ENCODE data around the gene EXOC1L.

EXOC1L gene

DNA sequence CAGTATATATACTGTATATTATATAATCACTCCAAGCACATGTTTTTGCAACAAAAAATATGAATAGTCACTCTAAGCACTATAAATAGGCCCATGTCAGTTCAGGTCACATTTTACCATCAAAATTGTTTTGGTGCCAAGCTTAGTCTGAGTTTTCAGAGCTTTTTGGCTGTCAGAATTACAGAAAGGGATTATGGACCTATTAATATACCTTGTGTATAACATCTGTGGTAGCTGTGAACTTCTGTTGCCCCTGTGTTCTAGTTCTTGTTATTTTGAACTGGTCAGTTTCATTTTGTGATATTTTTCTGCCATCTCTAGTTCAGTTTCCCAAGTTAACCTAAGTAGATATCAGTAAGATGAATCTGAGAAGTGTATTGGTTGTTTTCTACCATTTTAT, 56.8 kb downstream of the EXOC1L start:
- H3K36me3 ChIP-seq (ENCODE audit: control insufficient read depth in 2 of 2, insufficient read depth in 1 of 2, low read length in 2 of 2), result peaks cover 0 to 53% of the 10 kb centered on the region in 2 experiments; a peak in 1 of 3 replicates
- TF ChIP-seq RBAK (tag by site-specific recombination; IDR thresholded peaks at IDR 0.05), result no peak
- no peak for TF ChIP-seq BCL11A (tag by site-specific recombination; IDR thresholded peaks at IDR 0.05; ENCODE audit: low read depth)
- no peak for TF ChIP-seq ZFP3 (tag by site-specific recombination; IDR thresholded peaks at IDR 0.05; ENCODE audit: low read depth)
- no peak for TF ChIP-seq ZNF121 (tag by site-specific recombination; IDR thresholded peaks at IDR 0.05)
- TF ChIP-seq, protein P1, sequence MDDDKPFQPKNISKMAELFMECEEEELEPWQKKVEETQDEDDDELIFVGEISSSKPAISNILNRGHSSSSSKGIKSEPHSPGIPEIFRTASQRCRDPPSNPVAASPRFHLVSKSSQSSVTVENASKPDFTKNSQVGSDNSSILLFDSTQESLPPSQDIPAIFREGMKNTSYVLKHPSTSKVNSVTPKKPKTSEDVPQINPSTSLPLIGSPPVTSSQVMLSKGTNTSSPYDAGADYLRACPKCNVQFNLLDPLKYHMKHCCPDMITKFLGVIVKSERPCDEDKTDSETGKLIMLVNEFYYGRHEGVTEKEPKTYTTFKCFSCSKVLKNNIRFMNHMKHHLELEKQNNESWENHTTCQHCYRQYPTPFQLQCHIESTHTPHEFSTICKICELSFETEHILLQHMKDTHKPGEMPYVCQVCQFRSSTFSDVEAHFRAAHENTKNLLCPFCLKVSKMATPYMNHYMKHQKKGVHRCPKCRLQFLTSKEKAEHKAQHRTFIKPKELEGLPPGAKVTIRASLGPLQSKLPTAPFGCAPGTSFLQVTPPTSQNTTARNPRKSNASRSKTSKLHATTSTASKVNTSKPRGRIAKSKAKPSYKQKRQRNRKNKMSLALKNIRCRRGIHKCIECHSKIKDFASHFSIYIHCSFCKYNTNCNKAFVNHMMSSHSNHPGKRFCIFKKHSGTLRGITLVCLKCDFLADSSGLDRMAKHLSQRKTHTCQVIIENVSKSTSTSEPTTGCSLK (tag by site-specific recombination; IDR thresholded peaks at IDR 0.05), result no peak
- no peak for TF ChIP-seq ZNF555 (tag by site-specific recombination; conservative IDR thresholded peaks at IDR 0.05)
- TF ChIP-seq ZNF114 (tag by site-specific recombination; IDR thresholded peaks at IDR 0.05), result no peak
- no peak for TF ChIP-seq CTCF (tag by site-specific recombination; IDR thresholded peaks at IDR 0.05)
- no peak for TF ChIP-seq ZNF292 (tag by site-specific recombination; IDR thresholded peaks at IDR 0.05; ENCODE audit: borderline replicate concordance, low read depth)
- TF ChIP-seq HOXA7 (CRISPR knock-in tag; IDR thresholded peaks at IDR 0.05; ENCODE audit: borderline replicate concordance), result no peak
- TF ChIP-seq ZNF501 (tag by site-specific recombination; IDR thresholded peaks at IDR 0.05), result no peak
- no peak for TF ChIP-seq ZNF830 (tag by site-specific recombination; IDR thresholded peaks at IDR 0.05; ENCODE audit: low read depth)
- TF ChIP-seq ZNF701 (tag by site-specific recombination; IDR thresholded peaks at IDR 0.05), result no peak
- TF ChIP-seq ZNF366 (tag by site-specific recombination; conservative IDR thresholded peaks at IDR 0.05), result no peak
- no peak for TF ChIP-seq ZNF626 (tag by site-specific recombination; IDR thresholded peaks at IDR 0.05)
- ChIA-PET POLR2A (no interaction called here), CTCF (interaction anchor here (0.7 kb wide), 1 partner anchor 483 kb away, joined by 4 read pairs; no protein-coding TSS in a partner anchor)
- H3K4me1 ChIP-seq (ENCODE audit: control insufficient read depth, insufficient read depth, low read length), result no peaks in the 10 kb centered on the region
- no peak overlapping the region for H3K4me3 ChIP-seq (ENCODE audit: low read depth, low read length)
- no peak overlapping the region for H3K27ac ChIP-seq (ENCODE audit: extremely low read depth, low read depth, low read length)
- H3K9me3 ChIP-seq (ENCODE audit: control insufficient read depth, insufficient read depth, low read depth, low read length), result no peaks in the 10 kb centered on the region

DNA sequence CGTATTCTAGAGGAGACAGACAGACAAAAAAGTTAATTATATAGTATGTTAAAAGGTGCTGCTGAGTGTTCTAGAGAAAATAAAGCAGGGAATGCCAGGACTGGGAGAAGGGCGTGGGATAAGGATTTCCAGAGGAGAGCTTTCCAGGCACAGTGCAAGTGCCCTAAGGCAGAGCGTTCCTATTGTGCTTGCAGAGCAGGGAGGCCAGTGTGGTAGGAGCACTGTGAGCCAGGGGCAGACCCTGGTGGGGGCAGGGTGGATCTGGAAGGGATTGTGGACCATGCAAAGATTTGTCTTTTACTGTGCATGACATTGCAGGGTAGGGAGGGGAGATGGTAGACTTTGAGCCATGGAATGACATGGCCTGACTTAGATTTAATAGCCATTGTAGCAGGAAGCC, 59.6 kb downstream of the EXOC1L start:
- ChIA-PET CTCF (interaction anchor here (0.6 kb wide), 1 partner anchor 22 kb away, joined by 4 read pairs; no protein-coding TSS in a partner anchor), POLR2A (no interaction called here)
- H3K4me1 ChIP-seq (ENCODE audit: control insufficient read depth, insufficient read depth, low read length), result no peaks in the 10 kb centered on the region

DNA sequence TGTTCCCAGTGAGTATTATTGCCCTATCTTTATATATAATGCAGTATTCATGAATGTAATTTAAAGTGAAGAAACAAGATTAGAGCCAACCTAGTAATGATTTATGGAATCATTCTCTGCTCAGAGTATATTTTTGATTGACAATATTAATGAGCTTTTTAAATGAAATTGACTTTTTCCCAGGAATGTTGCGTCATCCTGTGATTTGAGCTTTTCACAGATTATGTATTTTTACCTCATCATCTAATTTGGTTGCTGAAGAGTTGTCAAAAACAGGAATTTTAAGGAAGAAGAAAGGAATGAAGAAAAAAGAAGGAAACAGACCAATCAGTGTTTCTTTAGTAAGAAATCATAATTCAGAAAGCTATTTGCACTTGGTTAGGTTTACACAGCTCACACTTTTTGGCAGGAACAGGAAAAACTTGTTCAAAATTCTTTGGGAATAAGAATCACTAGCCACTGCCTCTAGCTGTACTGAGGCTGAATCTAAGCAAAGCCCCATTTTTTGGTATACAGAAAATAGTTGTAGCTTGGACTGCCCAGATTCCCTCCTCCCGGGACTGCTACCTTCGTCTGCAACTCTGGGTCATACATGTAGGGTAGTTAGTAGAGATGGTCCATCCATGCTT, 61.2 kb downstream of the EXOC1L start:
- Histone ChIP-seq H3K27ac (ENCODE audit: extremely low read depth, low read depth, low read length) (no peak overlapping the region), H3K4me3 (ENCODE audit: low read depth, low read length) (no peak overlapping the region), H3K9me3 (ENCODE audit: control insufficient read depth, insufficient read depth, low read depth, low read length) (no peaks in the 10 kb centered on the region), H3K36me3 (ENCODE audit: control insufficient read depth in 2 of 2, insufficient read depth in 1 of 2, low read length in 2 of 2) (peaks cover 0 to 38% of the 10 kb centered on the region in 2 experiments; a peak in 1 of 3 replicates), H3K4me1 (ENCODE audit: control insufficient read depth, insufficient read depth, low read length) (no peaks in the 10 kb centered on the region)
- ChIA-PET CTCF (interaction anchor here (0.6 kb wide), 1 partner anchor 157 kb away, joined by 3 read pairs; no protein-coding TSS in a partner anchor), POLR2A (no interaction called here)
- no peak for TF ChIP-seq ZNF214 (tag by site-specific recombination; IDR thresholded peaks at IDR 0.05; ENCODE audit: borderline replicate concordance)
- no peak for TF ChIP-seq ZSCAN23 (tag by site-specific recombination; IDR thresholded peaks at IDR 0.05)
- TF ChIP-seq ZNF514 (tag by site-specific recombination; IDR thresholded peaks at IDR 0.05), result no peak
- TF ChIP-seq GFI1B (tag by site-specific recombination; IDR thresholded peaks at IDR 0.05), result no peak
- no peak for TF ChIP-seq ZNF488 (tag by site-specific recombination; IDR thresholded peaks at IDR 0.05)
- no peak for TF ChIP-seq OVOL3 (tag by site-specific recombination; IDR thresholded peaks at IDR 0.05)
- TF ChIP-seq, protein P2, sequence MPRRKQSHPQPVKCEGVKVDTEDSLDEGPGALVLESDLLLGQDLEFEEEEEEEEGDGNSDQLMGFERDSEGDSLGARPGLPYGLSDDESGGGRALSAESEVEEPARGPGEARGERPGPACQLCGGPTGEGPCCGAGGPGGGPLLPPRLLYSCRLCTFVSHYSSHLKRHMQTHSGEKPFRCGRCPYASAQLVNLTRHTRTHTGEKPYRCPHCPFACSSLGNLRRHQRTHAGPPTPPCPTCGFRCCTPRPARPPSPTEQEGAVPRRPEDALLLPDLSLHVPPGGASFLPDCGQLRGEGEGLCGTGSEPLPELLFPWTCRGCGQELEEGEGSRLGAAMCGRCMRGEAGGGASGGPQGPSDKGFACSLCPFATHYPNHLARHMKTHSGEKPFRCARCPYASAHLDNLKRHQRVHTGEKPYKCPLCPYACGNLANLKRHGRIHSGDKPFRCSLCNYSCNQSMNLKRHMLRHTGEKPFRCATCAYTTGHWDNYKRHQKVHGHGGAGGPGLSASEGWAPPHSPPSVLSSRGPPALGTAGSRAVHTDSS (tag by site-specific recombination; IDR thresholded peaks at IDR 0.05), result no peak
- TF ChIP-seq, protein P3, sequence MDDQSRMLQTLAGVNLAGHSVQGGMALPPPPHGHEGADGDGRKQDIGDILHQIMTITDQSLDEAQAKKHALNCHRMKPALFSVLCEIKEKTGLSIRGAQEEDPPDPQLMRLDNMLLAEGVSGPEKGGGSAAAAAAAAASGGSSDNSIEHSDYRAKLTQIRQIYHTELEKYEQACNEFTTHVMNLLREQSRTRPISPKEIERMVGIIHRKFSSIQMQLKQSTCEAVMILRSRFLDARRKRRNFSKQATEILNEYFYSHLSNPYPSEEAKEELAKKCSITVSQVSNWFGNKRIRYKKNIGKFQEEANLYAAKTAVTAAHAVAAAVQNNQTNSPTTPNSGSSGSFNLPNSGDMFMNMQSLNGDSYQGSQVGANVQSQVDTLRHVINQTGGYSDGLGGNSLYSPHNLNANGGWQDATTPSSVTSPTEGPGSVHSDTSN (CRISPR knock-in tag; IDR thresholded peaks at IDR 0.05), result no peak
- TF ChIP-seq GLIS1 (tag by site-specific recombination; IDR thresholded peaks at IDR 0.05), result no peak

More for the DNA sequence above, 59.6 kb downstream of the EXOC1L start:
- H3K4me3 ChIP-seq (ENCODE audit: low read depth, low read length), result no peak overlapping the region
- H3K36me3 ChIP-seq (ENCODE audit: control insufficient read depth in 2 of 2, insufficient read depth in 1 of 2, low read length in 2 of 2), result peaks cover 0 to 41% of the 10 kb centered on the region in 2 experiments; a peak in 1 of 3 replicates
- H3K27ac ChIP-seq (ENCODE audit: extremely low read depth, low read depth, low read length), result no peak overlapping the region
- no peaks in the 10 kb centered on the region for H3K9me3 ChIP-seq (ENCODE audit: control insufficient read depth, insufficient read depth, low read depth, low read length)
- TF ChIP-seq ZNF843 (tag by site-specific recombination; IDR thresholded peaks at IDR 0.05) (no peak), ZFP41 (tag by site-specific recombination; IDR thresholded peaks at IDR 0.05; ENCODE audit: borderline replicate concordance) (no peak)
